Subcutaneous preadipocyte (primary cell): ENCODE results near the gene ST6GAL2. TPM values are rescaled to one million over a fixed set of nuclear protein-coding genes. Genes with fewer than 3 reads are reported as not detected.

Experiments used
- total RNA-seq: library from RNA; depleted of rRNA; stranded (reverse); fragments of >200 nt; gene quantifications from 2 replicates; pipeline ENCODE4 v1.2.3, GENCODE V29; 2012

ST6GAL2 gene, protein sequence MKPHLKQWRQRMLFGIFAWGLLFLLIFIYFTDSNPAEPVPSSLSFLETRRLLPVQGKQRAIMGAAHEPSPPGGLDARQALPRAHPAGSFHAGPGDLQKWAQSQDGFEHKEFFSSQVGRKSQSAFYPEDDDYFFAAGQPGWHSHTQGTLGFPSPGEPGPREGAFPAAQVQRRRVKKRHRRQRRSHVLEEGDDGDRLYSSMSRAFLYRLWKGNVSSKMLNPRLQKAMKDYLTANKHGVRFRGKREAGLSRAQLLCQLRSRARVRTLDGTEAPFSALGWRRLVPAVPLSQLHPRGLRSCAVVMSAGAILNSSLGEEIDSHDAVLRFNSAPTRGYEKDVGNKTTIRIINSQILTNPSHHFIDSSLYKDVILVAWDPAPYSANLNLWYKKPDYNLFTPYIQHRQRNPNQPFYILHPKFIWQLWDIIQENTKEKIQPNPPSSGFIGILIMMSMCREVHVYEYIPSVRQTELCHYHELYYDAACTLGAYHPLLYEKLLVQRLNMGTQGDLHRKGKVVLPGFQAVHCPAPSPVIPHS
- total RNA-seq: under 0.01 TPM in 1 of 2 replicates, not detected in the other

DNA sequence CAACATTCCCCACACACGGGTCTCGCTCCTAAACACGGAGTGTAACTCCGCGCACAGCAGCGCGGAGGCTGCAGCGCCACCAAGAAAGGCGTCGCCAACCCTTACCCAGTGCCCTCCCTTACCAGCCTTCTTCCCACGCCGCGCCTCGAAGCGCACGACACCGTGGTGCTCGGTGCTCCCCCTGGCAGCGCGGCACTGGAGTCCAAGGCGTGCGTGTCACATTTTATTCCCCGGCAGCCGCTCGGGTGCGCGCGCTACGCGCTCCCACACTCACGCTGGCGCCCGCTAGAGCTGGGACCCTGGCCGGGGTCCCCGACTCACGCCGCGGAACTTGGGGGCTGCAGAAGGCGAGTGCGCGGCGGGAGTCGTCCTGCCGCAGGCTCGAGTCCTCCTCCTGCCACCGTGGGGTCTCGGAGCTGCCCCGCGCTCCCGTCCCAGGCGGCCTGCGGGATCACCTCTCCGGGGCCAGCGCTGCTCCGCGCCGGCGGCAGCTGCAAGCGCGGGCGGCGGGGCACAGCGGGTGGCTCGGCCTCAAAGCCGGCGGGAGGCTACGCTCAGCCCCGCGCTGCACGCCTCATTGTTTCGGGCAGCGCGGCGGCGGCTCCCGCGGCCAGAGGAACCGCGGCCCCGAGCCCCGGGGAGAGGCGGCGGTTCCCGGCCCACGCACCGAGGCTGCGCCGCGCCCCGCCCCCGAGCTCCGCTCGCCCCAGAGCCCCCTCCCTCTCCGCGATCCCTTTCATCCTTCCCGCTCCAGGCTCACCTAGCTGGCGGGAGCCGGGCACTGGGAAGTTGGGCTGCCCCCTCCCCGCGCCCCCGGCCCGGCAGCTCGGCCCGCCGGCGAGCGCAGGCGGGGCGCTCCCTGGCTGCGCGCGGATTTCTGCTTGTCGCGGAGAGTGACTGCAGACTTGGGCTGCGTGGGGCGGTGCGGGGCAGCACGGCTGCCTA lies at the start of gene ST6GAL2:
TSS of gene ST6GAL2 (minus strand) at position 197 of the 945 bp plus-strand sequence. CDS start 42,190 bp downstream, outside the sequence.

